Brain microvascular endothelial cell (primary cell): ENCODE data around the gene UCKL1.

ENCODE experiments used
- DNase-seq: peaks from one replicate; pipeline ENCODE4 v3.0.0-alpha.2; 2020
- H3K27ac ChIP-seq: fragments of 250-450 bp; sonication (Bioruptor Pico); 2 replicates; pipeline ENCODE4 v1.5.1; 2020; ENCODE audit warnings: mild to moderate bottlenecking, moderate library complexity
- H3K27me3 ChIP-seq: fragments of 250-450 bp; sonication (Bioruptor Pico); replicated peaks from 2 replicates; pipeline ENCODE4 v1.5.1; 2020; ENCODE audit warnings: mild to moderate bottlenecking
- H3K36me3 ChIP-seq: fragments of 250-450 bp; sonication (Bioruptor Pico); replicated peaks from 2 replicates; pipeline ENCODE4 v1.5.1; 2020; ENCODE audit warnings: mild to moderate bottlenecking
- H3K4me3 ChIP-seq: 2 replicates; pipeline ENCODE4 v1.5.1; 2011; ENCODE audit warnings: low read depth, mild to moderate bottlenecking, control low read depth, low read length, moderate library complexity
- in situ Hi-C: cut with HindIII; loops from 2 replicates; pipeline ENCODE4 v1.10.0; 2017; ENCODE audit warnings: low sequenced_read_pairs, low pct_ligation_motif_present
- TF ChIP-seq, protein P1 (sequence below): IDR thresholded peaks from 2 replicates; pipeline ENCODE4 v1.5.1; 2011; ENCODE audit warnings: low read depth, mild to moderate bottlenecking, moderate library complexity, low read length, control low read depth, inconsistent platforms; ENCODE audit errors: missing control alignments

UCKL1 gene

DNA sequence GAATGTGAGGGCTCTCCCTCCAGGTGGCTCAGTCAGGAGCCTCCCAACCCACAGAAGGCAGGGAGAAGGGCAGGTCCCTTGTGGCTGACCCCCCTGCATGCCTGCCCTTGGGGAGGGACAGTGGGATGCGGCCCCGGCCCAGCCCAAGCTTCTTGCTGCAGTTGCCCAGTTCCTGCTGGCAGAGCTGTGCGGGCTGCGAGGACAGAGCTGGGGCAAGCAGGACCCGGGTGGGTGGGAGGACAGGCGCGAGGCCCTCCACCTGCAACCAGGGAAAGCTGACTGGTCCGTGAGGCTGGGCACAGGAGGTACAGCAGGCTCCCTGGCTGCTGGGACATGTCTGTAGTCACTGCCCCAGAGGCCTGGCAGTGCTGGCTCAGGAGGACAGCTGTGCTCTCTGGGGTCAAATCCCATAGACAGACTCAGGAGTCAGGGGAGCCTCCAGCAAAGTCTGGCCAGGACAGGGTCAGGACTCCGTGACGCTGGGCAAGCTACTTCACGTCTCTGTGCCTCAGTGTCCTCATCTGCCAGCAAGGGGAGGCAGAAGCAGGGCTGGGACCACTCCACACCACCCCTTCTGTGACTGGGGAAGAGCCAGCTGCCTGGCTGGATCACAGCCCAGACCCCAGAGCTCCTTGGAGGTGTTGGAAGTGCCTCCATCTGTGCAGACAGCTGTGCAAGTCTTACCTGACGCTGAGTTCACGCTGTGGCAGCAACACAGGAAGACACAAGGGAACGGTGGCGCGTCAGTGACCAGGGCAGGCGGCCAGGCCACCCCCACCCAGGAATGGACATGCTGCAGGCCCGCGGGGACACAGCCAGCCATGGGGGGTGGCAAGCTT, 13.0 kb downstream of the UCKL1 start:
- no peaks in the 10 kb centered on the region for H3K27me3 ChIP-seq
- TF ChIP-seq, protein P1, sequence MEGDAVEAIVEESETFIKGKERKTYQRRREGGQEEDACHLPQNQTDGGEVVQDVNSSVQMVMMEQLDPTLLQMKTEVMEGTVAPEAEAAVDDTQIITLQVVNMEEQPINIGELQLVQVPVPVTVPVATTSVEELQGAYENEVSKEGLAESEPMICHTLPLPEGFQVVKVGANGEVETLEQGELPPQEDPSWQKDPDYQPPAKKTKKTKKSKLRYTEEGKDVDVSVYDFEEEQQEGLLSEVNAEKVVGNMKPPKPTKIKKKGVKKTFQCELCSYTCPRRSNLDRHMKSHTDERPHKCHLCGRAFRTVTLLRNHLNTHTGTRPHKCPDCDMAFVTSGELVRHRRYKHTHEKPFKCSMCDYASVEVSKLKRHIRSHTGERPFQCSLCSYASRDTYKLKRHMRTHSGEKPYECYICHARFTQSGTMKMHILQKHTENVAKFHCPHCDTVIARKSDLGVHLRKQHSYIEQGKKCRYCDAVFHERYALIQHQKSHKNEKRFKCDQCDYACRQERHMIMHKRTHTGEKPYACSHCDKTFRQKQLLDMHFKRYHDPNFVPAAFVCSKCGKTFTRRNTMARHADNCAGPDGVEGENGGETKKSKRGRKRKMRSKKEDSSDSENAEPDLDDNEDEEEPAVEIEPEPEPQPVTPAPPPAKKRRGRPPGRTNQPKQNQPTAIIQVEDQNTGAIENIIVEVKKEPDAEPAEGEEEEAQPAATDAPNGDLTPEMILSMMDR, result no peak
- in situ Hi-C loops, result no loop called here
- DNase-seq, result no peak
- H3K4me3 ChIP-seq, result no peak overlapping the region
- peaks cover 51% of the 10 kb centered on the region for H3K36me3 ChIP-seq
- H3K27ac ChIP-seq, result no peak overlapping the region

DNA sequence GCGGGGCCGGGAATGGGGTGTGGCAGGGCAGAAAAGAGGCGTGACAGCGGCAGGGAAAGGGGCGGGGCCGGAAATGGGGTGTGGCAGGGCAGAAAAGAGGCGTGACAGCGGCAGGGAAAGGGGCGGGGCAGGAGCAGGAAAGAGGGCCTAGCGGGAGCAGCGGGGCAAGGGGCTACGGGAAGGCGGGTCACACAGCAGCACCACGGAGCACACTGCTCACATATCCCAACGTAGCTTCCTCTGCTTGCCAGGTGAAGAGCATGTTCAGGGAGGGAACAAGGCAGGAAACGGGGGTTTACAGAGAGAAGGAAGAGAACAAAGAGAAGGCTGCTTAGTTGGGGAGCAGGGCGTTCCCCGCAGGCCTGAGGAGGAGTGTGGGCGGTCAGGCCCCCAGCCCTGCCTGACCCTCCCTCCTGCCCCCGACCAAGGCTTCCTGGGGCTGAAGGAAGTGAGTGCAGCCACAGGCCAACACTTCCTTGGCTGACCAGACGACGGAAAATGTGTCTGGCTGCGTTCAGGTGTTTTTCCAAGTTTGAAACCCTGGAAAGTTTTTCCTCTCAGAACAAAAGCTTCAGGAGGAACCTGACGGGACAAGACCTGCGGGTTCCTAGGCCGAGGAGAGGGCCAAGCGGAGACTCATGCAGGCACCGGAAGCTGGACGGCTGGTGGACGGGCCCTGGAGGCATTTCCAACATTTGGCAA, 13.8 kb downstream of the UCKL1 start:
- peaks cover 55% of the 10 kb centered on the region for H3K36me3 ChIP-seq
- H3K4me3 ChIP-seq, result no peak overlapping the region

DNA sequence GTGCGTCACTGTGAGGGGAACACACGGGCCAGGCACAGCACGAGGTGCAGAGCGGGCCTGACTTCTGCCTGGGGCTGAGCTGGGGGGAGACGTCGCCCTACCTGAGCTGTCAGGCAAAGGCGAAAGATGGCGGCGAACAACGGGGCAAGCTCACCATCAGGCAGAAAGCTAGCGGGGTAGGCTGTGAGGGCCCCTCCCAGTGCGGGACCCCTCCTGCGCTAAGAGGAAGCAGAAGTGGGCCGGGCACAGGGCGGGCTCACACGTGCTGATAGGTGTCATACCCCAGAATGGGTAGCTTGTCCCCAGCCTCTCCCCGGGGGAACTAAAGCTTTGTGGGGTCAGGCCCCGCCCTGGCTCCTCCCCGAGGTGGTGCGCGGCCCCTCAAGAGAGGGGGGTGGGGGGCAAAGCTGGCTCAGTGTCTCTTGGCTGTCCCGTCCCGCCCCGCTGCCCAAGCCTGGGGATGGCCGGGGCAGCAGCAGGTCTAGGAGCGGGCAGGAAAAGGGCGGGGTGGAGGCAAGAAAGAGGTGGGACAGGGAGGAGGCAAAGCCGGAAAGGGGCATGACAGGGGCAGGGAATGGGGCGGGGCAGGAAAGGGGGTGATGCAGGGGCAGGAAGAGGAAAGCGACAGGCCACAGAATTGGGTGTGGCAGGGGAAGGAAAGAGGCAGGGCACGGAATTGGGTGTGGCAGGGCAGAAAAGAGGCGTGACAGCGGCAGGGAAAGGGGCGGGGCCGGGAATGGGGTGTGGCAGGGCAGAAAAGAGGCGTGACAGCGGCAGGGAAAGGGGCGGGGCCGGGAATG, 14.7 kb downstream of the UCKL1 start:
- Histone ChIP-seq H3K27ac (no peak overlapping the region), H3K27me3 (no peaks in the 10 kb centered on the region), H3K36me3 (peaks cover 57% of the 10 kb centered on the region), H3K4me3 (no peak overlapping the region)
- no peak for DNase-seq
- in situ Hi-C loops, result no loop called here
- TF ChIP-seq, protein P1, result no peak

More for the DNA sequence above, 13.8 kb downstream of the UCKL1 start:
- Histone ChIP-seq H3K27ac (no peak overlapping the region), H3K27me3 (no peaks in the 10 kb centered on the region)
- DNase-seq, result no peak
- in situ Hi-C loops, result no loop called here
- TF ChIP-seq, protein P1, result no peak

DNA sequence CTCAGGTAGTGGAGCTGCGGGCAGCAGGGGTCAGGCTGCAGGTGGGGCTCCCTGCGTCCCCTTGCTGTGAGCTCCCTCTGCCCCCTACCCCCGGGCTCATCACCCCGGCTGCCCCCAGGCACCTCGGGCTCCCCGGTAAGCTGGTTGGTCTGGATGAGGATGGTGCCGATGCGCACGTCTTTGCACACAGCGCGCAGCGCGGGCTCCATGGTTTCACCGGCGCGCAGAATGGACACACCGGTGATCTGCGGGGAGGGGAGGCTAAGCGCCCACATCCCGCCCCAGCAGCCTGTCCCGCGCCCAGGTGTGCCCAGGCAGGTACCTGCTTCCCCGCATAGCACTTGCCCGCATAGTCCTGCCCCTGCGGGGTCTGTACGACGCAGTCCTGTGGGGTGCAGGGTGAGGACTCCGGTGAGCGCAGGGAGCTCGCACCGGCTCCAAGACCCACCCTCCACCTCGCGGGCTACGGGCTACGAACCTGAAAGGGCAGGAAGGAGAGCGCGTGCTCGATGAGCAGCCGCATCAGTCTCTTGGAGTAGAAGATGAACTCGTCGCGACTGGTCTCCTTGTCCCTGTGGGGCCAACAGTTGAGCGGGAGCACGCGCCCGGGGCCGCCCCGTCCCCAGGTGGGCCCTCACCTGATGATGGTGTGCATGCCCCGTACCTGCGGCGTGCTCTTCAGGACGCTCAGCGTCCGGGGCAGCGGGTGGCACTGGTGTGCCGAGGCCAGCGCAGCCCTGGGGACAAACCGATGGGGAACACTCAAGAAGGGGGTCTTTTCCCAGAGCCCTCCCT, 15.5 kb downstream of the UCKL1 start:
- TF ChIP-seq, protein P1, result no peak
- in situ Hi-C loops, result no loop called here
- peaks cover 62% of the 10 kb centered on the region for H3K36me3 ChIP-seq
- DNase-seq, result no peak
- H3K27ac ChIP-seq, result no peak overlapping the region
- H3K27me3 ChIP-seq, result no peaks in the 10 kb centered on the region
- no peak overlapping the region for H3K4me3 ChIP-seq

DNA sequence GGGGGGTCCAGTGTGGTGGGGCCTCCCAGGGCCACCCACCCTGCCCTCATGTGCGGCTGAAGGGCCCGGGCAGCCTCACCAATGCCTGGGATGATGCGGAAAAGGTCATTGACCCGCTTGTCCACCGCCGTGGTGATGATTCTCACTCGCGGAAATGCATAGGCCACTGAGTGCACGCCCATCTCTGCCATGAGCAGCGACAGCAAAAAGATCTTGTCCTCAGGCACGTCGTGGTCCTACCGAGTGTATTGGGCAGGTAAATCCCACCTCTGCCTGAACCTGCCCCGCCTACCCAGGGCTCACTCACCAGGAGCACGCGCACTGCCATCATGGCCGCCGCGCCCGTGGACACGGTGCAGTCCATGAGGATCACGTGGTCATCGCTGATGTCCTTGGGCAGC, 16.1 kb downstream of the UCKL1 start:
- no peak overlapping the region for H3K27ac ChIP-seq
- in situ Hi-C loops, result no loop called here
- H3K36me3 ChIP-seq, result peaks cover 62% of the 10 kb centered on the region
- H3K4me3 ChIP-seq, result no peak overlapping the region
- no peaks in the 10 kb centered on the region for H3K27me3 ChIP-seq
- no peak for DNase-seq
- TF ChIP-seq, protein P1, result no peak
